ENCODE measurements around the gene ZNF710.

DNA sequence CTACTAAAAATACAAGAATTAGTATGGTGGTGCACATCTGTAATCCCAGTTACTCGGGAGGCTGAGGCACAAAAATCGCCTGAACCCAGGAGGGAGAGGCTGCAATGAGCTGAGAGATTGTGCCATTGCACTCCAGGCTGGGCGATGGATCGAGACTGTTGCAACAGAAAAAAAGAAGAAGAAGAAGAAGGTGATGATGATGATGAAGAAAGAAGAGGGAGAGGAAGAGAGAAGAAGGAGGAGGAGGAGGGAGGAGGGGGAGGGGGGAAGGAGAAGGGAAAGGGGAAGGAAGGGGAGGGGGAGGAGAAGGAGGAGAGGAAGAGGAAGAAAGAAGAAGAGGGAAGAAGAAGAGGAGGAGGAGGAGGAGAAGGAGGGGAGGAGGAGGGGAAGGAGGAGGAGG lies 33.2 kb upstream of the ZNF710 start:
- TF ChIP-seq CTCF (IDR thresholded peaks at IDR 0.05) (no peak), POLR2AphosphoS5 (IDR thresholded peaks at IDR 0.05) (no peak), POLR2A (IDR thresholded peaks at IDR 0.05) (no peak)
